Ovary (tissue), 9 donors: ENCODE results near the gene MTHFD1L. TPM values are rescaled to one million over a fixed set of nuclear protein-coding genes. Genes with fewer than 3 reads are reported as not detected.

Experiments
- DNase-seq, 5 donors: peaks; one replicate each; pipeline ENCODE4 v3.0.0-alpha.2; 2019 to 2020
- H3K27ac ChIP-seq, 2 donors: fragments of 200-600 bp; one replicate each; pipeline versions ENCODE4 v1.5.1 to v1.8.0; 2019 to 2022
- H3K27me3 ChIP-seq: fragments of 200-600 bp; one replicate; pipeline ENCODE4 v1.8.0; 2022
- H3K36me3 ChIP-seq: fragments of 200-600 bp; sonication (generic); one replicate; pipeline ENCODE4 v1.5.1; 2019
- H3K4me1 ChIP-seq: one replicate; pipeline ENCODE4 v1.8.1; 2013; ENCODE audit warnings: mild to moderate bottlenecking, moderate library complexity; ENCODE audit not compliant: insufficient read depth
- H3K4me3 ChIP-seq: fragments of 200-600 bp; sonication (generic); one replicate; pipeline ENCODE4 v1.5.1; 2017
- H3K9me3 ChIP-seq, 2 donors: fragments of 200-600 bp in 1 of 2; sonication (generic) in 1 of 2; one replicate each; pipeline versions ENCODE4 v1.5.1 to v1.8.1; 2013 to 2019; ENCODE audit warnings: mild to moderate bottlenecking in 1 of 2, moderate library complexity in 1 of 2
- CTCF ChIP-seq, 3 donors: fragments of 450-650 bp in 2 of 3; fragments of 200-600 bp in 1 of 3; IDR thresholded peaks; one replicate each; pipeline versions ENCODE4 v1.5.1 to v1.8.0; 2016 to 2022; ENCODE audit warnings: antibody characterized with exemption in 3 of 3, mild to moderate bottlenecking in 1 of 3
- EP300 ChIP-seq: sonication (generic); formaldehyde crosslinking; IDR thresholded peaks from one replicate; pipeline ENCODE4 v1.6.1; 2017; ENCODE audit warnings: antibody characterized with exemption
- POLR2A ChIP-seq: fragments of 450-650 bp; IDR thresholded peaks from one replicate; pipeline ENCODE4 v1.6.1; 2017; ENCODE audit warnings: antibody characterized with exemption, mild to moderate bottlenecking, moderate library complexity
- WGBS, 3 donors: extraction: QIAGEN DNeasy Blood & Tissue Kit in 1 of 3; methylation state at CpG; one replicate each; pipeline versions ENCODE4 v1.1.5 to v1.1.7; 2013 to 2017; 5-methylcytosine and 5-hydroxymethylcytosine counted together
- intact Hi-C, 4 donors: fragments of 100-400 bp; cut with DNase I; formaldehyde crosslinking; loops; one replicate each; pipeline versions ENCODE4 v1.11.0 to v1.15.1; 2022 to 2023
- polyA plus RNA-seq, 2 donors: library from polyadenylated mRNA; stranded (reverse); fragments of 200-250 nt in 1 of 2; fragments of 350-450 nt in 1 of 2; fragmentation: Illumina TruSeq in 1 of 2; extraction: RNeasy Lipid Tissue Mini Kit (QIAGEN cat#74804) in 1 of 2; gene quantifications; one replicate each; pipeline ENCODE4 v1.2.3, GENCODE V29; 2013 to 2014
- total RNA-seq, 7 donors: library from RNA; depleted of rRNA in 2 of 7; stranded (reverse); fragments of >200 nt in 2 of 7; fragmentation: NEBNext Ultra II Directional in 3 of 7; extraction: Animal tissue kit (Norgen Biotek cat#: 25700) in 3 of 7; gene quantifications; one replicate each; pipeline versions ENCODE4 v1.1.0 to v1.2.4, GENCODE V29; 2016 to 2023
- donor health status: DM: no; HTN: no; CAD: no; lungs with moderate emphysema.
- donor health status: DM: no; HTN: no; CAD: no.
- donor health status: Bipolar disorder and iron deficiency.
- donor health status: DM: yes; HTN: yes; CAD: no.
- donor health status: DM: no; HTN: no; CAD: no.
- donor health status: DM: yes; HTN: yes; CAD: no.

Gene MTHFD1L
- total and polyA plus RNA-seq, 9 donors = 13.0 to 91.1 (median 23.6) TPM

- 91 to 92% (median 92%) methylated on average over 6 of the region's 6 CpGs for WGBS, 3 donors
- Histone ChIP-seq H3K4me3 (no peak overlapping the region), H3K27me3 (no peaks in the 10 kb centered on the region), H3K27ac (no peak overlapping the region), H3K4me1 (peaks cover 3% of the 10 kb centered on the region), H3K36me3 (no peaks in the 10 kb centered on the region), H3K9me3 (no peaks in the 10 kb centered on the region)
- no peak for TF ChIP-seq EP300
- no peak for DNase-seq
- intact Hi-C loops = no loop called here
Observed at GRCh38 chr6:150874179-150874578, 8.7 kb downstream of the MTHFD1L start.

GRCh38 chr6:150875841-150876240, 10.3 kb downstream of the MTHFD1L start:
- no peak for DNase-seq
- H3K36me3 ChIP-seq = no peaks in the 10 kb centered on the region
- intact Hi-C loops = no loop called here
- H3K27me3 ChIP-seq = no peaks in the 10 kb centered on the region
- H3K4me3 ChIP-seq = no peak overlapping the region
- TF ChIP-seq CTCF (IDR thresholded peaks at IDR 0.05) (no peak), POLR2A (no peak)
- H3K27ac ChIP-seq = no peak overlapping the region
- WGBS, 3 donors = 54 to 88% (median 61%) methylated on average over 6 of the region's 6 CpGs
- H3K9me3 ChIP-seq = no peaks in the 10 kb centered on the region
- peaks cover 3% of the 10 kb centered on the region for H3K4me1 ChIP-seq

GRCh38 chr6:150876598-150876997, 11.1 kb downstream of the MTHFD1L start:
- H3K9me3 ChIP-seq = no peaks in the 10 kb centered on the region
- no peak for DNase-seq
- H3K27me3 ChIP-seq = no peaks in the 10 kb centered on the region
- TF ChIP-seq EP300 = no peak
- TF ChIP-seq CTCF (IDR thresholded peaks at IDR 0.05) = no peak
- TF ChIP-seq POLR2A = no peak
- intact Hi-C loops = no loop called here
- H3K36me3 ChIP-seq = no peaks in the 10 kb centered on the region
- no peak overlapping the region for H3K4me3 ChIP-seq
- H3K27ac ChIP-seq = no peak overlapping the region
- 52 to 64% (median 59%) methylated on average over 5 of the region's 5 CpGs for WGBS, 3 donors
- H3K4me1 ChIP-seq = peaks cover 3% of the 10 kb centered on the region

- DNase-seq = no peak
- no peaks in the 10 kb centered on the region for H3K27me3 ChIP-seq
- WGBS, 3 donors = 95 to 99% (median 97%) methylated on average over 8 of the region's 8 CpGs
- H3K4me3 ChIP-seq = no peak overlapping the region
- no peaks in the 10 kb centered on the region for H3K9me3 ChIP-seq
- intact Hi-C loops = no loop called here
- H3K36me3 ChIP-seq = no peaks in the 10 kb centered on the region
- no peak overlapping the region for H3K27ac ChIP-seq
- H3K4me1 ChIP-seq = peaks cover 5% of the 10 kb centered on the region
- TF ChIP-seq EP300 (no peak), POLR2A (no peak), CTCF (IDR thresholded peaks at IDR 0.05) (no peak)
Observed at GRCh38 chr6:150877928-150878327, 12.4 kb downstream of the MTHFD1L start.

GRCh38 chr6:150878347-150879213, 13.1 kb downstream of the MTHFD1L start:
- Histone ChIP-seq H3K27me3 (no peaks in the 10 kb centered on the region), H3K36me3 (no peaks in the 10 kb centered on the region), H3K9me3 (no peaks in the 10 kb centered on the region), H3K4me3 (no peak overlapping the region), H3K4me1 (peaks cover 6% of the 10 kb centered on the region), H3K27ac (no peak overlapping the region)
- DNase-seq = no peak
- intact Hi-C loops = no loop called here
- TF ChIP-seq POLR2A (no peak), CTCF (IDR thresholded peaks at IDR 0.05) (no peak)
- 83 to 88% (median 87%) methylated on average over 9 of the region's 9 CpGs for WGBS, 3 donors
